NCI-H524 treated with DMSO at 0.1 percent for 48 hours (cell line): ENCODE measurements around the gene MGAT3.
A peak's percentile ranks its signal among the peaks of the same experiment; 100 is the strongest.
"Not testable (repeated sequence)": the region's sequence is repeated elsewhere in the genome, so short reads cannot be mapped to it uniquely, and the experiment has no call there.

Experiments used
- DNase-seq: peaks from one replicate; lab custom pipeline; 2025; lab: John Stamatoyannopoulos, UW

MGAT3 gene

GRCh38 chr22:39491696-39492095, 34.9 kb downstream of the MGAT3 start:
- no peak for DNase-seq

- DNase-seq: no peak
Measured at GRCh38 chr22:39492186-39492585, 35.4 kb downstream of the MGAT3 start.

- no peak for DNase-seq
Measured at GRCh38 chr22:39493759-39494158, 36.9 kb downstream of the MGAT3 start.

GRCh38 chr22:39494471-39495120, 37.8 kb downstream of the MGAT3 start:
- no peak for DNase-seq

GRCh38 chr22:39496131-39496838, 39.5 kb downstream of the MGAT3 start:
- DNase-seq: no peak

- DNase-seq: no peak
Measured at GRCh38 chr22:39497429-39497828, 40.6 kb downstream of the MGAT3 start.

GRCh38 chr22:39498368-39498767, 41.6 kb downstream of the MGAT3 start:
- DNase-seq: no peak

- no peak for DNase-seq
Measured at GRCh38 chr22:39498802-39499201, 42.0 kb downstream of the MGAT3 start.

GRCh38 chr22:39500101-39500500, 43.3 kb downstream of the MGAT3 start:
- no peak for DNase-seq

- no peak for DNase-seq
Measured at GRCh38 chr22:39501644-39502108, 44.9 kb downstream of the MGAT3 start.

GRCh38 chr22:39502109-39502788, 45.4 kb downstream of the MGAT3 start, which contains the start of gene MIEF1:
Gene MIEF1 (plus strand): TSS chr22:39502290. CDS start chr22:39511295, 9,005 bp downstream.
- DNase-seq: peak; percentile 45

- no peak for DNase-seq
Measured at GRCh38 chr22:39502789-39503409, 46.1 kb downstream of the MGAT3 start.

GRCh38 chr22:39503630-39504029, 46.8 kb downstream of the MGAT3 start:
- DNase-seq: no peak

- DNase-seq: no peak
Measured at GRCh38 chr22:39504071-39504470, 47.3 kb downstream of the MGAT3 start.

GRCh38 chr22:39507021-39507420, 50.2 kb downstream of the MGAT3 start:
- DNase-seq: not testable (repeated sequence)

GRCh38 chr22:39508393-39508792, 51.6 kb downstream of the MGAT3 start:
- DNase-seq: no peak

GRCh38 chr22:39510529-39511149, 53.8 kb downstream of the MGAT3 start:
- DNase-seq: no peak

- no peak for DNase-seq
Measured at GRCh38 chr22:39511226-39511625, 54.4 kb downstream of the MGAT3 start.

GRCh38 chr22:39512026-39512425, 55.2 kb downstream of the MGAT3 start:
- no peak for DNase-seq

GRCh38 chr22:39513791-39514190, 57.0 kb downstream of the MGAT3 start:
- no peak for DNase-seq

- no peak for DNase-seq
Measured at GRCh38 chr22:39514373-39514973, 57.7 kb downstream of the MGAT3 start.
